Activated T-cell treated with anti-CD3 and anti-CD28 coated beads, Interleukin-2, amount 50 U/mL, for 24 hours (primary cell): ENCODE measurements around the gene CLP1.

Source experiments
- DNase-seq: peaks from one replicate; pipeline ENCODE4 v3.0.0-alpha.2; 2020
- H3K27ac Mint-ChIP-seq: 2 replicates; pipeline ENCODE4 v1.8.0; 2020; ENCODE audit warnings: mild to moderate bottlenecking, mixed read lengths
- H3K27me3 Mint-ChIP-seq: 2 replicates; pipeline ENCODE4 v1.8.0; 2020; ENCODE audit warnings: mixed read lengths
- H3K36me3 Mint-ChIP-seq: 2 replicates; pipeline ENCODE4 v1.8.0; 2020; ENCODE audit warnings: low read depth, mixed read lengths
- H3K4me1 Mint-ChIP-seq: 2 replicates; pipeline ENCODE4 v1.8.0; 2020; ENCODE audit warnings: low read depth, mixed read lengths
- H3K4me3 Mint-ChIP-seq: 2 replicates; pipeline ENCODE4 v1.8.0; 2020; ENCODE audit warnings: mild to moderate bottlenecking, moderate library complexity, mixed read lengths
- H3K9me3 Mint-ChIP-seq: 2 replicates; pipeline ENCODE4 v1.8.0; 2020; ENCODE audit warnings: mixed read lengths

The CLP1 gene

GRCh38 chr11:57709802-57710367 lies 52.3 kb downstream of the CLP1 start:
- Mint-ChIP-seq H3K36me3 (peaks cover 60% of the 10 kb centered on the region), H3K27ac (peak overlapping the region; percentile 50), H3K4me3 (peak overlapping the region; percentile 94), H3K9me3 (no peaks in the 10 kb centered on the region), H3K27me3 (no peaks in the 10 kb centered on the region), H3K4me1 (peaks cover 55% of the 10 kb centered on the region)
- no peak for DNase-seq
